ENCODE data around the gene JRKL.

GRCh38 chr11:96412761-96413381, 23.1 kb downstream of the JRKL start:
- TF ChIP-seq POLR2A (IDR thresholded peaks at IDR 0.05) = no peak
- no peak for TF ChIP-seq CTCF (IDR thresholded peaks at IDR 0.05)
